Measurements from ENCODE around the gene MACF1. TPM values are rescaled to one million over a fixed set of nuclear protein-coding genes. Genes with fewer than 3 reads are reported as not detected.
A peak's percentile ranks its signal among the peaks of the same experiment; 100 is the strongest.
"Not testable (repeated sequence)": the region's sequence is repeated elsewhere in the genome, so short reads cannot be mapped to it uniquely, and the experiment has no call there.

Gene MACF1
- total RNA-seq, 3 donors from 2014 or later = 279 to 350 (median 325) TPM

DNA sequence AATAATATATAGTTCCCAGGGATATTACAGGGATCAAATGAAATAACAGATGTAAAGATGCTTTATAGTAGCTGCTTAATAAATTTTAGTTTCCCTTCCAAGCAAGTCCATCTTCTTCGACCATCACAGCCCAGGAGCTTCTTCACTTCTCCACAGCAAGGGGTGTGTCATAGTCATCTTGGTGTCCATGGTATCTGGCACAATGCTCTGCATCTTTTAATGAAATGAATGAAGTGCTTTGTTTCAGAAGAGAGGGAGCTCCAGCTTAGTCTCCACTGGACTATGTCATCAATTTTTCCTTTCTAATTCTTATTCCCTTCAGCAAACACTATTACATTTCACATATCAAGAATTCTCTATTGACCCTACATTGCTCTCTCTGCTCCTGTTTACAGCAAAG is 4.9 kb upstream of the MACF1 start:
- Histone ChIP-seq H3K4me1 (peaks cover 0 to 28% of the 10 kb centered on the region in 2 donors), H3K4me3 (no peak overlapping the region), H3K36me3 (no peaks in the 10 kb centered on the region), H3K9me3 (no peaks in the 10 kb centered on the region), H3K27me3 (no peaks in the 10 kb centered on the region), H3K27ac (no peak overlapping the region)
- intact Hi-C loops (cut with DNase I; ENCODE audit: low total_unique reads) = no loop called here
- no peak for DNase-seq (ENCODE audit: low spot score in 2 of 2)
- no peak for TF ChIP-seq POLR2A (IDR thresholded peaks at IDR 0.05)
- TF ChIP-seq CTCF (IDR thresholded peaks at IDR 0.05) = no peak
- no peak for TF ChIP-seq POLR2AphosphoS5 (IDR thresholded peaks at IDR 0.05)

DNA sequence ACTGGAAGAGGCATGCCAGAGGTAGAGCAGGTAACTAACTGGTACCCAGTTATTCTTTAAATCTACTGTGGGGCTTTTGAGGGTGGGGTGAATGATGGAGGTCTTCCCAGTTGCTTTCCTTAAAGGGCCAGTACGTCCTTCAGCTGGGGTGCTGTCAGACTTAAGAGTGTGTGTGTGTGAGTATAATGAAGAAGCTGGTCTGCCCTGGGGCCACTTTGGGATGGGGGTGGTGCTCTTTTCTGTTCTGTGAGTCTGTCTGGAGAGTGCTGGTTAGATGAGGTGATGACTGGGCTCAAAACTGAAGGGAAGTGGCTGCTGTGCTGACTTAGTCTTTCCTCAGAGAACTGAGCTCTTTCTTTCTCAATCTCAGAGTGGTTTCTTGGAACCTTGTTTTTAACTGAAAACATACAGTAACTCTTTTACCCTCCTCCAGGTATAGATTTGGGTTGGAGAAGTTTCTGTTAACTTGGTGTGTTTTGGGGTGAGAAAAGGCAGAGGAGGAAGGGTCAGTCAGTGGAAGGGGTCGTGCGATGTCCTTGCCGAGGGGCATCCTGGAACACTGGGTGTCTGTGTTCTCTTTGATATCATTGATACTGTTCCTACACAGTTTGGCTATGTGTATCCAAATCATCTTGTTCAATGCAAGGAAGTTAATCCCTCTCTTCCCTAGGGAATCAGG is 746 bp downstream of the MACF1 start:
- Histone ChIP-seq H3K4me3 (peak overlapping the region; percentile 31 to 62 (median 33)), H3K27me3 (no peaks in the 10 kb centered on the region), H3K4me1 (peaks cover 0 to 17% of the 10 kb centered on the region in 2 donors), H3K27ac (peak overlapping the region; percentile 86 to 96), H3K9me3 (no peaks in the 10 kb centered on the region), H3K36me3 (no peaks in the 10 kb centered on the region)
- TF ChIP-seq CTCF (IDR thresholded peaks at IDR 0.05) (no peak), POLR2A (IDR thresholded peaks at IDR 0.05) (no peak), POLR2AphosphoS5 (IDR thresholded peaks at IDR 0.05) (no peak)
- intact Hi-C loops (cut with DNase I; ENCODE audit: low total_unique reads) = no loop called here
- no peak for DNase-seq (ENCODE audit: low spot score in 2 of 2)

GRCh38 chr1:39205781-39206464 is 1.4 kb downstream of the MACF1 start:
- Histone ChIP-seq H3K4me3 (peak overlapping the region; percentile 31 to 62 (median 33)), H3K9me3 (no peaks in the 10 kb centered on the region), H3K4me1 (peaks cover 0 to 17% of the 10 kb centered on the region in 2 donors), H3K27ac (peak overlapping the region; percentile 86 to 96), H3K36me3 (no peaks in the 10 kb centered on the region), H3K27me3 (no peaks in the 10 kb centered on the region)
- intact Hi-C loops (cut with DNase I; ENCODE audit: low total_unique reads) = no loop called here
- TF ChIP-seq POLR2AphosphoS5 (IDR thresholded peaks at IDR 0.05) (no peak), POLR2A (IDR thresholded peaks at IDR 0.05) (no peak)
- no peak for DNase-seq (ENCODE audit: low spot score in 2 of 2)

- DNase-seq (ENCODE audit: low spot score in 2 of 2); H3K4me3 ChIP-seq; H3K27me3 ChIP-seq; H3K27ac ChIP-seq; H3K36me3 ChIP-seq; H3K9me3 ChIP-seq; intact Hi-C loops (cut with DNase I; ENCODE audit: low total_unique reads): not testable (repeated sequence)
- peaks cover 0 to 17% of the 10 kb centered on the region in 2 donors for H3K4me1 ChIP-seq
Measured at GRCh38 chr1:39208360-39208759, 3.9 kb downstream of the MACF1 start.

DNA sequence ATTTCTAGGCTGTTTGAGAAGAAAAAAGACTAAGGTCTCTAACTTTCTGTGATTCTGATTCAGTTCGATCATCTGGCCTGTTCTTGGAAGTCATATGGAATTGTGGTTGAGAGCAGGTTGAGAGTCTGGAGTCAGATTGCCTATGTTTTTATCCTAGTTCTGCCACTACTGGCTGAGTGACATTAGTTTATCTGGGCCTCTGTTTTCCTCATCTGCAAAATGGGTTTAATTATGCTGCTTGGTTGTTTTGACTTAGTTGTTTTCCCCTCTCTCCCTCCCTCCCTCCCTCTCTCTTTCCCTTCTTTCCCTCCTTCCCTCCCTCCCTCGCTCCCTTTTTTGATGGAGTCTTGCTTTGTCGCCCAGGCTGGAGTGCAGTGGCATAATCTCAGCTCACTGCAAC is 6.2 kb downstream of the MACF1 start:
- DNase-seq (ENCODE audit: low spot score in 2 of 2) = no peak
- no peak for TF ChIP-seq POLR2AphosphoS5 (IDR thresholded peaks at IDR 0.05)
- no peak for TF ChIP-seq POLR2A (IDR thresholded peaks at IDR 0.05)
- no peak for TF ChIP-seq CTCF (IDR thresholded peaks at IDR 0.05)
- Histone ChIP-seq H3K4me3 (no peak overlapping the region), H3K27me3 (no peaks in the 10 kb centered on the region), H3K27ac (no peak overlapping the region), H3K36me3 (no peaks in the 10 kb centered on the region), H3K4me1 (peaks cover 0 to 19% of the 10 kb centered on the region in 2 donors), H3K9me3 (no peaks in the 10 kb centered on the region)
- intact Hi-C loops (cut with DNase I; ENCODE audit: low total_unique reads) = loop anchor here (10.0 kb wide), 1 partner anchor 1366 kb away; no protein-coding TSS in a partner anchor

DNA sequence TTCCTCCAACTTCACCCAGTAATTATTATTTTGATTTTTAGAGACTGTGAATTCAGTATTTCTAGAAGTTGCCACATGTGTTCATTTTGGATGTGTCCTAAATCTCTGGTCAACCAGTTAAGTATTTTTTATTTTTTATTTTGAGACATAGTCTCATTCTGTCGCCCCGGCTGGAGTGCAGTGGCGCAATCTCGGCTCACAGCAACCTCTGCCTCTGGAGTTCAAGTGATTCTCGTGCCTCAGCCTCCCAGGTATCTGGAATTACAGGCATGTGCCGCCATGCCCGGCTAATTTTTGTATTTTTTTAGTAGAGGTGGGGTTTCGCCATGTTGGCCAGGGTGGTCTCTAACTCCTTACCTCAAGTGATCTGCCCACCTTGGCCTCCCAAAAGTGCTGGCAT is 8.0 kb downstream of the MACF1 start:
- H3K27ac ChIP-seq = peak overlapping the region in 1 of 2 donors; percentile 11
- H3K36me3 ChIP-seq = no peaks in the 10 kb centered on the region
- H3K9me3 ChIP-seq = no peaks in the 10 kb centered on the region
- H3K27me3 ChIP-seq = no peaks in the 10 kb centered on the region
- intact Hi-C loops (cut with DNase I; ENCODE audit: low total_unique reads) = loop anchor here (10.0 kb wide), 1 partner anchor 1368 kb away; no protein-coding TSS in a partner anchor
- H3K4me1 ChIP-seq = peaks cover 0 to 10% of the 10 kb centered on the region in 2 donors
- TF ChIP-seq POLR2A (IDR thresholded peaks at IDR 0.05) (no peak), POLR2AphosphoS5 (IDR thresholded peaks at IDR 0.05) (no peak), CTCF (IDR thresholded peaks at IDR 0.05) (no peak)
- no peak for DNase-seq (ENCODE audit: low spot score in 2 of 2)
- no peak overlapping the region for H3K4me3 ChIP-seq

All from breast epithelium (tissue), 4 donors.